SU-DHL-6 (cell line): ENCODE results near the gene FAM53B.

Experiments
- H2AFZ ChIP-seq: fragments of 200-600 bp; sonication (generic); 2 replicates; pipeline ENCODE4 v1.6.1; 2014; ENCODE audit warnings: low read depth, mild to moderate bottlenecking, moderate library complexity, mixed read lengths, antibody characterized with exemption, low read length; ENCODE audit not compliant: severe bottlenecking
- H3F3A ChIP-seq: fragments of 200-600 bp; shearing (Covaris generic); 2 replicates; pipeline ENCODE4 v1.6.0; 2016; ENCODE audit warnings: antibody characterized with exemption, mild to moderate bottlenecking; ENCODE audit not compliant: insufficient read depth
- H3K27ac ChIP-seq: fragments of 200-600 bp; sonication (generic); 2 replicates; pipeline ENCODE4 v1.5.1; 2016; ENCODE audit warnings: low read depth, mild to moderate bottlenecking, low read length, moderate library complexity, mixed read lengths
- H3K27me3 ChIP-seq: fragments of 200-600 bp; sonication (generic), shearing (Covaris generic); 2 replicates; pipeline ENCODE4 v1.6.0; 2014; ENCODE audit warnings: mild to moderate bottlenecking, low read length
- H3K36me3 ChIP-seq: fragments of 200-600 bp; sonication (generic); 2 replicates; pipeline ENCODE4 v1.6.1; 2014; ENCODE audit warnings: mild to moderate bottlenecking, low read length, mixed read lengths
- H3K4me2 ChIP-seq: fragments of 300-600, 200-600 bp; shearing (Covaris generic), sonication (generic); 2 replicates; pipeline ENCODE4 v1.6.0; 2014; ENCODE audit warnings: low read length, low read depth, mild to moderate bottlenecking; ENCODE audit not compliant: poor library complexity, severe bottlenecking
- H3K4me3 ChIP-seq: fragments of 200-600 bp; sonication (generic); 2 replicates; pipeline ENCODE4 v1.5.1; 2014; ENCODE audit warnings: antibody characterized with exemption, low read length, mild to moderate bottlenecking, mixed read lengths; ENCODE audit not compliant: insufficient read depth, poor library complexity, severe bottlenecking
- H3K79me2 ChIP-seq: fragments of 200-600 bp; sonication (generic); 2 replicates; pipeline ENCODE4 v1.6.1; 2014; ENCODE audit warnings: mild to moderate bottlenecking, low read length, moderate library complexity; ENCODE audit not compliant: insufficient read depth
- H3K9ac ChIP-seq: fragments of 200-600 bp; sonication (generic); 2 replicates; pipeline ENCODE4 v1.7.0; 2014; ENCODE audit warnings: mild to moderate bottlenecking, low read length
- H3K9me2 ChIP-seq: fragments of 200-600 bp; sonication (generic); replicated peaks from 2 replicates; pipeline ENCODE4 v1.6.1; 2014; ENCODE audit warnings: low read length; ENCODE audit not compliant: insufficient read depth
- H3K9me3 ChIP-seq: fragments of 200-600 bp; sonication (generic); 2 replicates; pipeline ENCODE4 v1.6.1; 2014; ENCODE audit warnings: low read length, mixed read lengths; ENCODE audit not compliant: insufficient read depth
- H4K20me1 ChIP-seq: fragments of 200-600 bp; sonication (generic); 2 replicates; pipeline ENCODE4 v1.6.1; 2014; ENCODE audit warnings: low read depth, mild to moderate bottlenecking, antibody characterized with exemption, low read length, moderate library complexity, mixed read lengths
- EZH2phosphoT487 ChIP-seq: fragments of 200-600 bp; sonication (generic), shearing (Covaris generic); conservative IDR thresholded peaks from 2 replicates; pipeline ENCODE4 v1.6.1; 2018; ENCODE audit warnings: mild to moderate bottlenecking, antibody characterized with exemption, low read length, moderate library complexity, mixed read lengths
- TF ChIP-seq, protein P1 (sequence below): fragments of 200-600 bp; sonication (generic); IDR thresholded peaks from one replicate; pipeline ENCODE4 v1.5.1; 2017; ENCODE audit warnings: antibody characterized with exemption, mild to moderate bottlenecking, low read length, moderate library complexity; ENCODE audit not compliant: insufficient read depth, poor library complexity, severe bottlenecking

FAM53B gene

GRCh38 chr10:124681626-124682552, 62.3 kb downstream of the FAM53B start:
- TF ChIP-seq, protein P1, sequence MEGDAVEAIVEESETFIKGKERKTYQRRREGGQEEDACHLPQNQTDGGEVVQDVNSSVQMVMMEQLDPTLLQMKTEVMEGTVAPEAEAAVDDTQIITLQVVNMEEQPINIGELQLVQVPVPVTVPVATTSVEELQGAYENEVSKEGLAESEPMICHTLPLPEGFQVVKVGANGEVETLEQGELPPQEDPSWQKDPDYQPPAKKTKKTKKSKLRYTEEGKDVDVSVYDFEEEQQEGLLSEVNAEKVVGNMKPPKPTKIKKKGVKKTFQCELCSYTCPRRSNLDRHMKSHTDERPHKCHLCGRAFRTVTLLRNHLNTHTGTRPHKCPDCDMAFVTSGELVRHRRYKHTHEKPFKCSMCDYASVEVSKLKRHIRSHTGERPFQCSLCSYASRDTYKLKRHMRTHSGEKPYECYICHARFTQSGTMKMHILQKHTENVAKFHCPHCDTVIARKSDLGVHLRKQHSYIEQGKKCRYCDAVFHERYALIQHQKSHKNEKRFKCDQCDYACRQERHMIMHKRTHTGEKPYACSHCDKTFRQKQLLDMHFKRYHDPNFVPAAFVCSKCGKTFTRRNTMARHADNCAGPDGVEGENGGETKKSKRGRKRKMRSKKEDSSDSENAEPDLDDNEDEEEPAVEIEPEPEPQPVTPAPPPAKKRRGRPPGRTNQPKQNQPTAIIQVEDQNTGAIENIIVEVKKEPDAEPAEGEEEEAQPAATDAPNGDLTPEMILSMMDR, result no peak
- TF ChIP-seq EZH2phosphoT487, result no peak
- Histone ChIP-seq H3K4me2 (no peak overlapping the region), H3K4me3 (no peak overlapping the region), H2AFZ (no peak overlapping the region), H4K20me1 (peaks cover 27% of the 10 kb centered on the region), H3K9me3 (no peaks in the 10 kb centered on the region), H3K27me3 (no peaks in the 10 kb centered on the region), H3K36me3 (peaks cover 42% of the 10 kb centered on the region), H3K9ac (no peak overlapping the region), H3F3A (peaks cover 6% of the 10 kb centered on the region; the same call in 1 of the 2 replicates), H3K9me2 (no peaks in the 10 kb centered on the region), H3K27ac (no peak overlapping the region), H3K79me2 (peaks cover 100% of the 10 kb centered on the region)

DNA sequence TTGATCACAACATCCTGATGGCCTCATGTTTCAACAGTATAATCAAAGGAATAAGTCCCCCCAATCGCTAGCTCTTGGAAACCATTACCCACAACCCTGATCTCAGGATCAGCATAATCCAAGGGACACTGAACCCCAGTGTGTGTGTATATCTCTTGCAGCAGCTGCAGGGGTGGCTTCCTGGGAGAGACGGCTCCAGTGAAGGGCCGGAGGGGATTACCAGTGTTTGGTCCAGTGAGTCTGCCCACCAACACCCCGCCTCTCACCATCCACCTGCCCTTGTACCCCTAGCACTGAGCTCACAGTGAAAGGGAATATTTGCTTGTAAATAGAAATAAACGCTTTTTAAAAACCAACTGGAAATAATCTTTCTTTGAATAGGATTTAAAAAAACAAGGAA, 63.1 kb downstream of the FAM53B start:
- Histone ChIP-seq H3K9me2 (no peaks in the 10 kb centered on the region), H3K79me2 (peaks cover 100% of the 10 kb centered on the region), H3K27me3 (no peaks in the 10 kb centered on the region), H3K9ac (no peak overlapping the region), H3F3A (peaks cover 6% of the 10 kb centered on the region; the same call in 1 of the 2 replicates), H3K4me3 (no peak overlapping the region), H4K20me1 (peaks cover 30% of the 10 kb centered on the region), H3K4me2 (no peak overlapping the region), H3K27ac (no peak overlapping the region), H2AFZ (no peak overlapping the region), H3K36me3 (peaks cover 43% of the 10 kb centered on the region), H3K9me3 (no peaks in the 10 kb centered on the region)
- TF ChIP-seq, protein P1, result no peak
- no peak for TF ChIP-seq EZH2phosphoT487

DNA sequence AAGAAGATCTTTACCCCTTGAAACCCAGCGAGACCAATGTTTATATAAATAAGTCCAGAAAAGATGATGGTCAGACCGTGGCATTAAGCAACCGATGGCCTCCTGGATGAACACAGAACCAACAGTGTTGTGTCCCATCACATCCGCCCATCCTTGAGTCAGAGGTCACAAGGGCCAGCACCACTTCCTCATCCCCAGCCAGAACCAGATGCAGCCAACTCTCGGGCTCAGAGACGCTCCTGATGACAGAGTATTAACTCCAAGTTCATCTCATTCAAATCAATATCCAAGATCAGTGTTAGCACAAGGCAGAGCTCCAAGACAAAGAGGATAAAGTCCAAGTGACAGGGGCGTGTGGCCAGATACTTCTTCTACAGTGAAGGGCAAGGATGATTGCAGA, 63.5 kb downstream of the FAM53B start:
- no peak overlapping the region for H3K9ac ChIP-seq
- peaks cover 6% of the 10 kb centered on the region; the same call in 1 of the 2 replicates for H3F3A ChIP-seq
- no peak overlapping the region for H3K4me2 ChIP-seq
- no peaks in the 10 kb centered on the region for H3K27me3 ChIP-seq
- H3K36me3 ChIP-seq, result peaks cover 47% of the 10 kb centered on the region
- H3K27ac ChIP-seq, result no peak overlapping the region
- no peak overlapping the region for H3K4me3 ChIP-seq
- no peak overlapping the region for H2AFZ ChIP-seq
- H3K79me2 ChIP-seq, result peaks cover 100% of the 10 kb centered on the region
- H3K9me2 ChIP-seq, result no peaks in the 10 kb centered on the region
- TF ChIP-seq, protein P1, result no peak
- no peak for TF ChIP-seq EZH2phosphoT487
- H4K20me1 ChIP-seq, result peaks cover 34% of the 10 kb centered on the region
- no peaks in the 10 kb centered on the region for H3K9me3 ChIP-seq
